Ramos (cell line): Measurements from ENCODE around the gene ATP6V0E2.
"Not testable (repeated sequence)": the region's sequence is repeated elsewhere in the genome, so short reads cannot be mapped to it uniquely, and the experiment has no call there.

Experiments used
- in situ Hi-C: fragments of 300-500 bp; cut with MboI; formaldehyde crosslinking; loops from one replicate; pipeline ENCODE4 v1.14.3; 2022; ENCODE audit warnings: low sequenced_read_pairs; ENCODE audit not compliant: unreplicated experiment

The ATP6V0E2 gene

DNA sequence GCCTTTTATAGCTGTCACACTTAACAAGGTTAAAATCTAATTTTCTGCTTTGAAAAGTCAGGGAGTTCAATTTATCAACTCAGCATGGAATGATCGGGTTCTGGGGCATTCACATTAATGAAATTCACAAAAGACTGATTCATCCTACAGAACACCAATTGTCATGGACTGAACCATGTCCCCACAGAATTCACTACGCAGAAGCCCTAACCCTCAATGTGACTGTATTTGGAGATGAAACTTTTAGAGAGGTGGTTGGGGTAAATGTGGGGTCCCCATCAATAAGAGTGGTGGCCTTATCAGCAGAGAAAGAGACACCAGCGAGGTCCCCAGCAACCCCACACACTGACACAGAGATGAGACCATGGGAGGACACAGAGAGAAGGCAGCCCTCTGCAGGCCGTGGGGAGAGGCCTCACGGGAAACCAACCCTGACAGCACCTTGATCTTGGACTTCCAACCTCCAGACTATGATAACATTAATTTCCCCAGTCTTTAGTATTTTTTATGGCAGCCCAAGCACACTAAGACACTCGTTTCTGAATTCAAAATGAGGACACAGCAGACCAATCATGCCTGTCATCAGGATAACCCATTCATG is 34.1 kb downstream of the ATP6V0E2 start:
- in situ Hi-C loops, result not testable (repeated sequence)

DNA sequence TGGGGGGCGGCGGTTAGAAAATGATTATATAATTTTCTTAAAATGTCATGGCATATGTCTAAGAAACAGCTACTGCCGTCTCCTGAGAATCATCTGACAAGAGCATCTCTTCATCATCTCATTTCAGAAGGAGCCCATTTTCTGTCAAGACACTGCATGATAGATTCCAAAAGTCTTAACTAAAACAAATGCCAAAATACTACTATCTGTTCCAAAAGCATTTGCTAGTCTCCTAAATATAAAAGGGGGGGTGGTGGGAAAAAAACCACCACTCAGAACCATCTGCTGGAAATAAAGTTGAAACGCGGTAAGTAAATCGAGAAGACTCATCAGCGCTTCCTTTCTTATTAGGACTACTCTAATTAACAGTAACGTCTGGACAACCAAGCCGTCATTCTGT is 36.5 kb downstream of the ATP6V0E2 start:
- in situ Hi-C loops, result not testable (repeated sequence)

GRCh38 chr7:149912126-149912525 is 38.4 kb downstream of the ATP6V0E2 start:
- in situ Hi-C loops, result not testable (repeated sequence)

GRCh38 chr7:149926414-149926813 is 52.6 kb downstream of the ATP6V0E2 start:
- in situ Hi-C loops, result not testable (repeated sequence)
